Stimulated activated CD8-positive, alpha-beta memory T cell treated with anti-CD3 and anti-CD28 coated beads, Interleukin-15, amount 100 ng/mL, for 48 hours (primary cell): ENCODE measurements around the gene PSTK.

Experiments used
- DNase-seq, 2 donors: peaks; one replicate each; pipeline ENCODE4 v3.0.0-alpha.2; 2020; ENCODE audit warnings: low read depth in 2 of 2

The PSTK gene

DNA sequence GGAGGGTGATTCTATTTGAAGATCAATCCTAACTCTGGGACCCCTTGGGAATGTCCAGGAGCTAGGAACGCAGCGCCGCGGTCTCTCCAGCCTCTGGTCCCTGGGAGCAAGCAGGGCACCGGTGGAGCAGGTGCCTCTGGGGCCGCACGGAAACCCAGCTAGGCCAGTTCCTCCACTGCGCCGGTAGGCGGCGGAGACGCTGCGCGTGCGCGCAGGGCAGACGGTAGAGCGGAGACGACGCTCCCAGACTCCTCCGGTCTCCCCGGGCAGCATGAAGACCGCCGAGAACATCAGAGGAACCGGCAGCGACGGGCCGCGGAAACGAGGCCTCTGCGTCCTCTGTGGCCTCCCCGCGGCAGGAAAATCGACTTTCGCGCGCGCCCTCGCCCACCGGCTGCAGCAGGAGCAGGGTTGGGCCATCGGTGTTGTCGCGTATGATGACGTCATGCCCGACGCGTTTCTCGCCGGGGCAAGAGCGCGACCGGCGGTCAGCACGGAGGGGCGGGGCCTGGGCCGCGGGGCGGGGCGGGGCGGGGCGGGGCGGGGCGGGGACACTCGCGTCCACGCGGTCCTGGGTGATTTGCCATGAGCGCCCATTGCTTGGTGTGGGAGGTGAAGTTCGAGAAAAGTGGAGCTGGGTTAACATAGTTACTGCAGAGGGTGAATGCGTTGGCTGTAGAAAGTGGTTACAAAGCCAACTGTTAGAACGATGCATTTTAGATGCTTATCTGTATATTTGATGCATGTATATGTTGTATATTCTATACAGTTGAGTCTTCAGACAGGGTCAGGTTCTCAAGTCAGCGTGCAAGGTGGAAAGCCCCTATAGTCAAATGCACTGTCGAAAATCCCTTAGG lies at the start of gene PSTK:
Gene PSTK, plus strand, starts transcription at position 193 of the 857 bp plus-strand sequence. Its CDS starts 79 bp downstream, at position 272.
- DNase-seq = peak; percentile 78 to 83

DNA sequence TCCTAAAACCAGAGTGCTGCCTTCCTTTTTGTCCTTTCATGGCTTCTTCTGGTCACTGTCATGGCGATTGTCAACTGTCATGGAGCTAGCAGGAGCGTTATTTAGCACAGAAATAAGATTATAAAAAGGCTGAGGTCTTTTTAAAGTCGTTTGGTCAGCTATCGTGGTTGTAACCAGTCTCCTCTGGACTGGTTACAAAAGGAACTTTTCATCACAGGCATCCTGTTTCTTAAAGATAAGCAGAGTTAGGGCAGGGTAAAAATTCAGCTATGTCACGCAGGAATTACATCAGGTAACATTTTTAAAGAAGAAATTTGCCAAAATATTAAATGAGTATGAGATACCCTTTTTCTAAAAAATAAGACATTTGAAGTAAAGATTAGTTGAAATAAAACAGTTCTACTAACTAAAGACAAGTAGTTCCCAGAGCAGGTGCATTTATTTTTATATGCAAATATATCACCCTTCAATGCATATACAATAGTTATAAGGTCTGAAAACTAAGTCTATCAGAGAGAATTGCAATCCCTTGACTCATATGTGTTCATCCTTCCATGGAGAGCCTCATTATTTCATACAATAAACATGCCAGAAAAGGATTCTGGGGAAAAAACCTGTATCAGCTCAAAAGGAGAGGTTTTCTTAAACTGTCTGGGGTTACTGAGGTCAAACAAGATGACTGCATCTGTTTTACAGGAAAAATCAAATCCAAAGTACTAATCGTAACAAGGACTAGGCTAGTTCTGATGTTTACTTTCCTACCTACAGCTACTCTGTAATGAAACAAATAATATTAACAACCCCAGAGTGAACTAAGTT lies 48.9 kb upstream of the PSTK start:
- no peak for DNase-seq

GRCh38 chr10:122939133-122939855 lies 40.9 kb upstream of the PSTK start:
- DNase-seq = no peak

GRCh38 chr10:122939856-122940543 lies 40.2 kb upstream of the PSTK start:
- DNase-seq = no peak

- DNase-seq = no peak
Measured at GRCh38 chr10:122949296-122949695, 30.9 kb upstream of the PSTK start.

- peak; percentile 96 to 97 for DNase-seq
Measured at GRCh38 chr10:122953902-122954730, 26.1 kb upstream of the PSTK start, which contains the start of gene C10orf88. TSS of gene C10orf88 (minus strand) at chr10:122954227. CDS start at chr10:122954178, 49 bp downstream.

GRCh38 chr10:122954731-122955050 lies 25.5 kb upstream of the PSTK start:
- no peak for DNase-seq

- DNase-seq = no peak
Measured at GRCh38 chr10:122955892-122956291, 24.3 kb upstream of the PSTK start.

GRCh38 chr10:122957474-122957873 lies 22.7 kb upstream of the PSTK start:
- no peak for DNase-seq

DNA sequence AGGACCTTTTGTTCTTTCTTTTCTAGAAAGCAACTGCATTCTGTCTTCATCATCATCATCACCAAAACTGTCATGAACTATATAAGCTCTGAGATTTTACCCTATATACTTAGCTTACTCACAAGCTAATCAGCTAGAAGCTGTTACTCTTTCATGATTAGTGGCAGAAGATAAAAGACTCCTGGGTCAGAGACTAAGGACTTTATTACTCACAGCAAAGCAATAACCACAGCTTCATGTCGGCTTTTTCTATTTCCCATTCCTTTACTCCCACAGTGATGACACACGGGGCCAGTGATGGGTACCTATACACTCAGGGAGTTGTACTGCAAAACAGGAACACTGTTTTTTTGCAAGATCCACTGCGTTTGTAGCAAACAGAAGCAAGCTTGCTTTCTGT lies 17.8 kb upstream of the PSTK start:
- no peak for DNase-seq

DNA sequence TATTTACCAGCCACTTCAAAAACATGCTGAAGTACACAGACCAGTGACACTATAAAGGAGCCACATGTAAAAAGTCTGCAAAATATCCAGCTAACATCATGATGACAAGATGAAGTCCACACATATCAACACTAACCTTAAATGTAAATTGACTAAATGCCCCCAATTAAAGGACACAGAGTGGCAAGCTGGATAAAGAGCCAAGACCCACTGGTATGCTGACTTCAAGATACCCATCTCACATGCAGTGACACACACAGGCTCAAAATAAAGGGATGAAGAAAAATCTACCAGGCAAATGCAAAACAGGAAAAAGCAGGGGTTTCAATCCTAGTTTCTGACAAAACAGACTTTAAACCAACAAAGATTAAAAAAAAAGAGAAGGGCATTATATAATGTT lies 13.3 kb upstream of the PSTK start:
- no peak for DNase-seq

- DNase-seq = no peak
Measured at GRCh38 chr10:122968698-122969097, 11.5 kb upstream of the PSTK start.

DNA sequence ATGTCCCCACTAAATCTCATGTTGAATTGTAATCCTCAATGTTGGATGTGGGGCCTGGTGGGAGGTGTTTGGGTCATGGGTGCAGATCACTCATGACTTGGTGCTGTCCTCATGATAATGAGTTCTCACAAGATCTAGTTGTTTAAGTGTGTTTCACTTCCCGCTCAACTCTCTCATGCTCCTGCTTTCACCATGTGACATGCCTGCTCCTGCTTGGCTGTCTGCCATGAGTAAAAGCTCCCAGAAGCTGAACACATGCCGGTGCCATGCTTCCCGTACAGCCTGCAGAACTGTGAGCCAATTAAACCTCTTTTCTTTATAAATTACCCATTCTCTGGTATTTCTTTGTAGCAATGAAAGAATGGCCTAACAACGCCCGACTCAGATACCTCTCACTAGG lies 6.2 kb upstream of the PSTK start:
- DNase-seq = no peak

DNA sequence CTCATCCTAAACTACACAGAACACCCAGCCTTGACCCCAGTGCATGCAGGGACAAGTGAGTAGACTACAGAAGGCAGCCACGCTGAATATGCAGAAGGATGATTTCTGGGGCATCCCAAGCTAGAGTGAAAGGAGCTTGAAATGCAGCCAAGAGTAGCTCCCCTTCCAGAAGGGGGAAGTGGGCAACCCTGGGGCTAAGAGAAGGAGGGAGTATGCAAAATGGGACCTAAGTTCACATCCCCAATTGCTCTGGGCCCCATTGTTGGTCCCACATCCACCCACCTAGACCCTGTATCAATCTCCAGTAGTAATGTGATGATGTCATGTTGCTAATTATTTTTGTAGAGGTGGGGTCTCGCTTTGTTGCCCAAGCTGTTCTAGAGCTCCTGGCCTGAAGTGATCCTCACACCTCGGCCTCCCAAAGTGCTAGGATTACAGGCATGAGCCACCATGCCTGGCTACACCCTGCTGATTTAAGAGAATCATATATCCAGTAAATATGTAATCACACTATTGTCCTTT lies 5.6 kb upstream of the PSTK start:
- no peak for DNase-seq

DNA sequence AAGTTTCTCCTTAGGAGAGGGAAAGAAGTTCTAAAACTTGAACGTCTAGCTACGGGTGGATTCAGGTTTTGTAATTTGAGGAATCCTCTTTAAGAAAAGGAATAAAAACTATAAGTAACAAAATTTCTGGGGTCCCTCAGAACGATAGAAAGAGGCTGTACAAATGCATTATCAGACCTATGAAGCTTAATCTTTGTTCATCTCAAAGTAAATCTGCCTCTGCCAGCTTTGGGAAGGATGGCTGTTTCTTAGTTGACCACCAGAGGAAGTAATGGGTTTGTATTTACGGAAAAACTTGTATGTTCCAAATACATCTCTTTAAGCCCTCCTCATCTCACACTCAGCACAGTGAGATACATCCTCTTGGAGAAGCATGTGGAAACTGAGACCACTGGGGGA lies 864 bp downstream of the PSTK start:
- no peak for DNase-seq

DNA sequence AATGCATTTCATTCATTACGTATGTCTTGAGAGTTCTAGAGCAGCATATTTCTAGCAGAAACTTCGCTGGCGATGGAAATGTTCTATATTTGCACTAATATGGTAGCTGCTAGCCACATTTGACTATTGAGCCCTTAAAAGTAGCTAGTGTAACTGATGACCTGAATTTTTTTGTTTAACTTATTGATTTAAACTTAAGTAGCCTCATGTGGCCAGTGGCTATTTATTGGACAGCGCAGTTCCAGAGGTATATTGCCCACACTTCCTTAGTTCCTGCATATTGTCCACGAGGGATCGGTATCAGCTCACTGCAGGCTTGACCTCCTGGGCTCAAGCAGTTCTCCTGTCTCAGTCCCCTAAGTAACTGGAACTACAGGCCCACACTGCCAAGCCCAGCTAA lies 3.7 kb downstream of the PSTK start:
- DNase-seq = no peak

DNA sequence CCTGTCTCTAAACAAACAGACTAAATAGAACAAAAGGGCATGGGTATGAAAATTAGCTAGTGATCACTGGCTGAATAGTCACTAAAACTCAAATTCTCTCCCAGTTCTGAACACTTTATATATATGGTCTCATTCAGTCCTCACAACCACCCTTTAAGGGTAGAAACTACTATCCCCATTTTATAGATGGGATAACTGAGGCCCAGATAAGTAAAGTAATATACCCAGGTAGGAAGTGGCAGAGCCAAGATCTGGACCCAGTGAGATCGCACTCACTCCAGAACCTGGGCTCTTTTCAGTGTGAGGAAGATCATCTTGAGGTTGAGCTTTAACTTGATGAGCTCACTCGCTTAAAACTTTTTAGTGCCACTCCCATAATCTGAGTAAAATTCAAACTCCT lies 4.5 kb downstream of the PSTK start:
- DNase-seq = no peak

- DNase-seq = no peak
Measured at GRCh38 chr10:122986335-122986734, 6.1 kb downstream of the PSTK start.

DNA sequence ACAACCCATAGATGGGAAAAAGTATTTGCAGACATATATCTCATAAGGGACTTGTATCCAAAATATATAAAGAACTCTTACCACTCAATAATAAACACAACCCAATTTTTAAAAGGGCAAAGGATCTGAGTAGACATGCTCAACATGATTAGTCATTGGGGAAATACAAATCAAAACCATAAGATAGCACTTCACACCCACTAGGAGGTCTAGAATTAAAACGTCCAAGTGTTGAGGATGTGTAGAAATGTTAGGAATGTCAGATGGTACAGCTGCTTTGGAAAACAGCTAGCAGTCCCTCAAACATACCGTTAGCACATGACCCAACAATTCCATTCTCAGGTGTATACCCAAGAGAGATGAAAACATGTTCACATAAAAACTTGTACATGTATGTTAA lies 8.3 kb downstream of the PSTK start:
- DNase-seq = no peak

- DNase-seq = no peak
Measured at GRCh38 chr10:122990278-122990677, 10.1 kb downstream of the PSTK start.
